Activated T-helper 17 cell treated with anti-CD3 and anti-CD28 coated beads, Interleukin-2, amount 50 U/mL, for 72 hours (primary cell): ENCODE data around the gene POU3F2. TPM values are rescaled to one million over a fixed set of nuclear protein-coding genes. Genes with fewer than 3 reads are reported as not detected.

Source experiments
- ATAC-seq: fragments of 150-1000 bp; cut with Tn5 transposase; replicated peaks from 2 replicates; pipeline ENCODE4 v1.10.0; 2021; ENCODE audit warnings: mild to moderate bottlenecking, moderate library complexity
- H3K27ac Mint-ChIP-seq: one replicate; pipeline ENCODE4 v1.8.0; 2022; ENCODE audit warnings: mixed read lengths
- H3K27me3 Mint-ChIP-seq: one replicate; pipeline ENCODE4 v1.8.0; 2022; ENCODE audit warnings: mixed read lengths
- H3K36me3 Mint-ChIP-seq: one replicate; pipeline ENCODE4 v1.8.0; 2022; ENCODE audit warnings: low read depth, mild to moderate bottlenecking, mixed read lengths
- H3K4me1 Mint-ChIP-seq: one replicate; pipeline ENCODE4 v1.8.0; 2022; ENCODE audit warnings: mixed read lengths
- H3K4me3 Mint-ChIP-seq: one replicate; pipeline ENCODE4 v1.8.0; 2022; ENCODE audit warnings: mild to moderate bottlenecking, mixed read lengths
- H3K9me3 Mint-ChIP-seq: one replicate; pipeline ENCODE4 v1.8.0; 2022; ENCODE audit warnings: mixed read lengths
- total RNA-seq, 2 donors: library from RNA; stranded (reverse); gene quantifications; one replicate each; pipeline ENCODE4 v1.2.3, GENCODE V29; 2022

Gene POU3F2
- total RNA-seq, 2 donors from 2014 or later, result not detected

- Mint-ChIP-seq H3K4me3 (peak overlapping the region; percentile 45), H3K36me3 (peaks cover 9% of the 10 kb centered on the region), H3K27me3 (peaks cover 72% of the 10 kb centered on the region), H3K4me1 (peaks cover 11% of the 10 kb centered on the region), H3K9me3 (no peaks in the 10 kb centered on the region), H3K27ac (no peak overlapping the region)
- ATAC-seq, result no peak
These were observed 1.9 kb downstream of the POU3F2 start for GRCh38 chr6:98836025-98836961.

GRCh38 chr6:98836962-98837944, 2.9 kb downstream of the POU3F2 start:
- Mint-ChIP-seq H3K4me1 (peaks cover 11% of the 10 kb centered on the region), H3K9me3 (no peaks in the 10 kb centered on the region), H3K27ac (no peak overlapping the region), H3K27me3 (peaks cover 74% of the 10 kb centered on the region), H3K36me3 (peaks cover 9% of the 10 kb centered on the region), H3K4me3 (no peak overlapping the region)
- ATAC-seq, result no peak

GRCh38 chr6:98838032-98838431, 3.7 kb downstream of the POU3F2 start:
- Mint-ChIP-seq H3K27ac (no peak overlapping the region), H3K4me3 (no peak overlapping the region), H3K27me3 (peaks cover 73% of the 10 kb centered on the region), H3K36me3 (peaks cover 9% of the 10 kb centered on the region), H3K4me1 (peaks cover 7% of the 10 kb centered on the region), H3K9me3 (no peaks in the 10 kb centered on the region)
- ATAC-seq, result no peak

- Mint-ChIP-seq H3K4me3 (no peak overlapping the region), H3K36me3 (peaks cover under 1% of the 10 kb centered on the region), H3K27me3 (peaks cover 67% of the 10 kb centered on the region), H3K4me1 (peaks cover under 1% of the 10 kb centered on the region), H3K9me3 (no peaks in the 10 kb centered on the region), H3K27ac (no peak overlapping the region)
- no peak for ATAC-seq
These were observed 4.6 kb downstream of the POU3F2 start for GRCh38 chr6:98838975-98839374.

- H3K27me3 Mint-ChIP-seq, result peaks cover 75% of the 10 kb centered on the region
These were observed 5.5 kb downstream of the POU3F2 start for GRCh38 chr6:98839781-98840361.

GRCh38 chr6:98840385-98840784, 6.0 kb downstream of the POU3F2 start:
- Mint-ChIP-seq H3K4me1 (peaks cover 4% of the 10 kb centered on the region), H3K27ac (no peak overlapping the region), H3K9me3 (no peaks in the 10 kb centered on the region), H3K4me3 (no peak overlapping the region), H3K27me3 (peaks cover 76% of the 10 kb centered on the region), H3K36me3 (peaks cover 5% of the 10 kb centered on the region)
- no peak for ATAC-seq

More at GRCh38 chr6:98839781-98840361, 5.5 kb downstream of the POU3F2 start:
- peaks cover 4% of the 10 kb centered on the region for H3K4me1 Mint-ChIP-seq
- H3K9me3 Mint-ChIP-seq, result no peaks in the 10 kb centered on the region
- no peak for ATAC-seq
- H3K27ac Mint-ChIP-seq, result no peak overlapping the region
- H3K4me3 Mint-ChIP-seq, result no peak overlapping the region
- H3K36me3 Mint-ChIP-seq, result peaks cover 5% of the 10 kb centered on the region

- peaks cover 78% of the 10 kb centered on the region for H3K27me3 Mint-ChIP-seq
- no peak overlapping the region for H3K4me3 Mint-ChIP-seq
- H3K4me1 Mint-ChIP-seq, result peaks cover 11% of the 10 kb centered on the region
- H3K36me3 Mint-ChIP-seq, result peaks cover 10% of the 10 kb centered on the region
- H3K27ac Mint-ChIP-seq, result no peak overlapping the region
- no peaks in the 10 kb centered on the region for H3K9me3 Mint-ChIP-seq
- no peak for ATAC-seq
These were observed 6.7 kb downstream of the POU3F2 start for GRCh38 chr6:98840996-98841513.

GRCh38 chr6:98841621-98842341, 7.4 kb downstream of the POU3F2 start:
- no peak overlapping the region for H3K4me3 Mint-ChIP-seq
- no peaks in the 10 kb centered on the region for H3K9me3 Mint-ChIP-seq
- H3K4me1 Mint-ChIP-seq, result peaks cover 11% of the 10 kb centered on the region
- ATAC-seq, result no peak
- peaks cover 79% of the 10 kb centered on the region for H3K27me3 Mint-ChIP-seq
- H3K27ac Mint-ChIP-seq, result no peak overlapping the region
- peaks cover 11% of the 10 kb centered on the region for H3K36me3 Mint-ChIP-seq

- Mint-ChIP-seq H3K4me3 (no peak overlapping the region), H3K36me3 (peaks cover 11% of the 10 kb centered on the region), H3K27ac (no peak overlapping the region), H3K27me3 (peaks cover 79% of the 10 kb centered on the region), H3K4me1 (peaks cover 11% of the 10 kb centered on the region), H3K9me3 (no peaks in the 10 kb centered on the region)
- no peak for ATAC-seq
These were observed 8.2 kb downstream of the POU3F2 start for GRCh38 chr6:98842342-98843180.

- Mint-ChIP-seq H3K4me3 (no peak overlapping the region), H3K4me1 (peaks cover 11% of the 10 kb centered on the region), H3K36me3 (peaks cover 12% of the 10 kb centered on the region), H3K9me3 (no peaks in the 10 kb centered on the region), H3K27ac (no peak overlapping the region), H3K27me3 (peaks cover 73% of the 10 kb centered on the region)
- no peak for ATAC-seq
These were observed 9.2 kb downstream of the POU3F2 start for GRCh38 chr6:98843271-98844243.

GRCh38 chr6:98844244-98845210, 10.2 kb downstream of the POU3F2 start:
- Mint-ChIP-seq H3K27me3 (peaks cover 74% of the 10 kb centered on the region), H3K27ac (no peak overlapping the region), H3K9me3 (no peaks in the 10 kb centered on the region), H3K4me3 (peak overlapping the region; percentile 37), H3K36me3 (peaks cover 18% of the 10 kb centered on the region), H3K4me1 (peaks cover 16% of the 10 kb centered on the region)
- no peak for ATAC-seq
